GM18873 (cell line): ENCODE measurements around the gene ARHGAP24.
A peak's percentile ranks its signal among the peaks of the same experiment; 100 is the strongest.

ENCODE experiments used
- ATAC-seq: cut with Tn5 transposase; IDR thresholded peaks from one replicate; pipeline ENCODE4 v1.9.1; 2021; ENCODE audit warnings: mild to moderate bottlenecking, moderate library complexity, moderate number of reproducible peaks; ENCODE audit not compliant: unreplicated experiment, low FRiP score

ARHGAP24 gene

GRCh38 chr4:85762529-85762871 is 287.6 kb downstream of the ARHGAP24 start:
- ATAC-seq, result no peak

- no peak for ATAC-seq
Measured at GRCh38 chr4:85763202-85763601, 288.3 kb downstream of the ARHGAP24 start.

GRCh38 chr4:85767649-85768048 is 292.7 kb downstream of the ARHGAP24 start:
- ATAC-seq, result no peak

GRCh38 chr4:85769009-85769408 is 294.1 kb downstream of the ARHGAP24 start:
- ATAC-seq, result no peak

- no peak for ATAC-seq
Measured at GRCh38 chr4:85772470-85772869, 297.5 kb downstream of the ARHGAP24 start.

GRCh38 chr4:85773372-85773771 is 298.4 kb downstream of the ARHGAP24 start:
- ATAC-seq, result no peak

GRCh38 chr4:85774000-85774399 is 299.1 kb downstream of the ARHGAP24 start:
- ATAC-seq, result no peak

GRCh38 chr4:85774489-85774888 is 299.5 kb downstream of the ARHGAP24 start:
- no peak for ATAC-seq

GRCh38 chr4:85776096-85776495 is 301.1 kb downstream of the ARHGAP24 start:
- ATAC-seq, result no peak

GRCh38 chr4:85776579-85776978 is 301.6 kb downstream of the ARHGAP24 start:
- ATAC-seq, result peak; percentile 37

GRCh38 chr4:85777908-85778631 is 303.1 kb downstream of the ARHGAP24 start:
- peak; percentile 85 for ATAC-seq

- ATAC-seq, result peak; percentile 77
Measured at GRCh38 chr4:85778632-85779131, 303.7 kb downstream of the ARHGAP24 start.

GRCh38 chr4:85779165-85779564 is 304.2 kb downstream of the ARHGAP24 start:
- ATAC-seq, result no peak

- ATAC-seq, result no peak
Measured at GRCh38 chr4:85780664-85781063, 305.7 kb downstream of the ARHGAP24 start.

GRCh38 chr4:85783483-85783882 is 308.5 kb downstream of the ARHGAP24 start:
- ATAC-seq, result peak; percentile 41

GRCh38 chr4:85783900-85784299 is 308.9 kb downstream of the ARHGAP24 start:
- no peak for ATAC-seq

GRCh38 chr4:85784348-85784747 is 309.4 kb downstream of the ARHGAP24 start:
- ATAC-seq, result no peak

GRCh38 chr4:85784947-85785346 is 310.0 kb downstream of the ARHGAP24 start:
- ATAC-seq, result peak; percentile 56

GRCh38 chr4:85787133-85787532 is 312.2 kb downstream of the ARHGAP24 start:
- no peak for ATAC-seq

GRCh38 chr4:85788604-85789003 is 313.7 kb downstream of the ARHGAP24 start:
- no peak for ATAC-seq

GRCh38 chr4:85789241-85789640 is 314.3 kb downstream of the ARHGAP24 start:
- ATAC-seq, result no peak

GRCh38 chr4:85790582-85790981 is 315.6 kb downstream of the ARHGAP24 start:
- ATAC-seq, result no peak
